ENCODE data around the gene LRRC3.
"Not testable (repeated sequence)": the region's sequence is repeated elsewhere in the genome, so short reads cannot be mapped to it uniquely, and the experiment has no call there.

The LRRC3 gene

GRCh38 chr21:44477712-44478111, 22.4 kb downstream of the LRRC3 start:
- no peak for DNase-seq (ENCODE audit: low read depth in 2 of 2, low spot score in 1 of 2)

GRCh38 chr21:44478124-44478800, 23.0 kb downstream of the LRRC3 start:
- no peak for DNase-seq (ENCODE audit: low read depth in 2 of 2, low spot score in 1 of 2)

GRCh38 chr21:44478801-44479167, 23.5 kb downstream of the LRRC3 start:
- DNase-seq (ENCODE audit: low read depth in 2 of 2, low spot score in 1 of 2), result no peak

GRCh38 chr21:44479556-44480199, 24.4 kb downstream of the LRRC3 start:
- DNase-seq (ENCODE audit: low read depth in 2 of 2, low spot score in 1 of 2), result not testable (repeated sequence)

- DNase-seq (ENCODE audit: low read depth in 2 of 2, low spot score in 1 of 2), result no peak
These were observed 25.1 kb downstream of the LRRC3 start for GRCh38 chr21:44480200-44481053.

- no peak for DNase-seq (ENCODE audit: low read depth in 2 of 2, low spot score in 1 of 2)
These were observed 27.4 kb downstream of the LRRC3 start for GRCh38 chr21:44482581-44483287.

- DNase-seq (ENCODE audit: low read depth in 2 of 2, low spot score in 1 of 2), result no peak
These were observed 28.3 kb downstream of the LRRC3 start for GRCh38 chr21:44483288-44484237.

- DNase-seq (ENCODE audit: low read depth in 2 of 2, low spot score in 1 of 2), result no peak
These were observed 29.4 kb downstream of the LRRC3 start for GRCh38 chr21:44484498-44485253.

GRCh38 chr21:44485254-44485793, 30.0 kb downstream of the LRRC3 start:
- DNase-seq (ENCODE audit: low read depth in 2 of 2, low spot score in 1 of 2), result peak in 1 of 2 donors; percentile 17

GRCh38 chr21:44485796-44486195, 30.5 kb downstream of the LRRC3 start:
- DNase-seq (ENCODE audit: low read depth in 2 of 2, low spot score in 1 of 2), result no peak

GRCh38 chr21:44486302-44486701, 31.0 kb downstream of the LRRC3 start:
- no peak for DNase-seq (ENCODE audit: low read depth in 2 of 2, low spot score in 1 of 2)

GRCh38 chr21:44487831-44488230, 32.5 kb downstream of the LRRC3 start:
- DNase-seq (ENCODE audit: low read depth in 2 of 2, low spot score in 1 of 2), result peak in 1 of 2 donors; percentile 17

- DNase-seq (ENCODE audit: low read depth in 2 of 2, low spot score in 1 of 2), result no peak
These were observed 34.7 kb downstream of the LRRC3 start for GRCh38 chr21:44489962-44490361.

GRCh38 chr21:44490405-44490804, 35.1 kb downstream of the LRRC3 start:
- no peak for DNase-seq (ENCODE audit: low read depth in 2 of 2, low spot score in 1 of 2)

- no peak for DNase-seq (ENCODE audit: low read depth in 2 of 2, low spot score in 1 of 2)
These were observed 35.5 kb downstream of the LRRC3 start for GRCh38 chr21:44490816-44491215.

- no peak for DNase-seq (ENCODE audit: low read depth in 2 of 2, low spot score in 1 of 2)
These were observed 37.5 kb downstream of the LRRC3 start for GRCh38 chr21:44492567-44493385.

GRCh38 chr21:44494418-44494817, 39.1 kb downstream of the LRRC3 start:
- no peak for DNase-seq (ENCODE audit: low read depth in 2 of 2, low spot score in 1 of 2)

- DNase-seq (ENCODE audit: low read depth in 2 of 2, low spot score in 1 of 2), result no peak
These were observed 39.6 kb downstream of the LRRC3 start for GRCh38 chr21:44494956-44495355.
